ENCODE data around the gene CTRB1. TPM values are rescaled to one million over a fixed set of nuclear protein-coding genes. Genes with fewer than 3 reads are reported as not detected.

CTRB1 gene
- total RNA-seq, 1 donor = not detected

GRCh38 chr16:75248536-75249380 lies 30.0 kb downstream of the CTRB1 start:
- DNase-seq (ENCODE audit: low read depth) = no peak
- no peak overlapping the region for H3K4me3 ChIP-seq (ENCODE audit: low read depth, low read length)
- TF ChIP-seq CTCF (IDR thresholded peaks at IDR 0.05; ENCODE audit: insufficient read depth, low read length) = no peak

- no peak for DNase-seq (ENCODE audit: low read depth)
These were observed 30.7 kb downstream of the CTRB1 start for GRCh38 chr16:75249441-75249840.

DNA sequence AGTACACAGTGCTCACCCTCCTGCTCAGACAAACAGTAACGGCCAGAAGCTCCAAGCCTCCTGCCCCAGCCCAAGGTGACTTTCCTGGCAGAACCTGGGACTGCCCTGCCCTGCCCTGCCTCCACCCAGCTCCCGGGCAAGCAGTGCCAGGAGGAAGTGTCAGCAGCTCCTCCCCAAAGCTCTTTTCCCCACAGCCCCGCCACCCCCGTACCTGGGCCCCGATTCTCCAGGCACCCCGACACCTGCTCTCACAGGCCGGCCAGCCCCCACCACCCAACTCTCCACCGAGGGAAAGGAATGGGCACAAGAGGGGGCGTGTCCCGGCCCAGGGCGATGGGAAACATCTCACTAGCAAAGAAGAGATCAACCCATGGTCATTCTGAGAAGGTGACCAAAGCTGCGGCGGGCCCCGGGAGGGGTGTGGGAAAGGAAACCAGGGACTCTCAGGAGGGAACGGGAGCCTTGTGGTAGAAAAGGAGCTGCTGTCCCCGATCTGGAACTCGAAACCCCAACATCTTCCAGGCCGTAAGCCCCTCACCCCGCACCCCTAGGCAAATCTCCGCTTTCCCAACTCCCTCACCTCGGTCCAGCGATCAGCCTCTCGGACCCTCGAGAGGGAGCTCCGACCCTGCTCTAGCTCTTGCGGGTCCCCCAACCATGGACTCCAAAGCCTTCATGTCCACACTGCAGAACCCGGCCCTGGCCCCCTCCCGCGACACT lies 31.5 kb downstream of the CTRB1 start:
- H3K4me3 ChIP-seq (ENCODE audit: low read depth, low read length) = peak overlapping the region; percentile 76
- no peak for TF ChIP-seq CTCF (IDR thresholded peaks at IDR 0.05; ENCODE audit: insufficient read depth, low read length)
- DNase-seq (ENCODE audit: low read depth) = no peak

More at GRCh38 chr16:75249441-75249840, 30.7 kb downstream of the CTRB1 start:
- H3K4me3 ChIP-seq (ENCODE audit: low read depth, low read length) = no peak overlapping the region
- TF ChIP-seq CTCF (IDR thresholded peaks at IDR 0.05; ENCODE audit: insufficient read depth, low read length) = no peak

DNA sequence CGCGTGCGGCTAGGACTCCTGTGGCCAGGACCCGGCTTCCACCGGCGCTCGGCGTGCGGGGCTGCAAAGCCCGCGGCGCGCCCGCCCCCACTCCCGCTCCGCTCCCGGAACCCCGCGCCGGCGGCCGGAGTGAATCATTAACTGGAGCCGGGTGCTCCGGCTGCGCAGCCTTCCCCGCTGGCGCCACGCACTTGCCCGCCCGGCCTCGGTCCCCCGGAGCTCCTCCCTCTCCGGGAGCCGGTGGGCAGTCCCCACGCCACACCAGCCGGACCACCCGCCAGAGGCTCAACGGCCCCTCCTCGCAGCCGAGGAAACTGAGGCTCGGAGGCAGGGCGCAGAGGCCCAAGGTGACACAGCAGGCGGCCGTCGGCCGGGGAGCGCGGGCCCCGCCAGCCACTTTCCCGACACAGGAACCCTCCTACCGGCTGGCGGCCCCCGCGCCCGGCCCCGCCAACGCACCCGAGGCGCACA lies 32.1 kb downstream of the CTRB1 start:
- DNase-seq (ENCODE audit: low read depth) = no peak
- peak overlapping the region; percentile 76 for H3K4me3 ChIP-seq (ENCODE audit: low read depth, low read length)
- TF ChIP-seq CTCF (IDR thresholded peaks at IDR 0.05; ENCODE audit: insufficient read depth, low read length) = no peak

GRCh38 chr16:75251280-75252048 lies 32.7 kb downstream of the CTRB1 start, which contains the start of gene BCAR1:
BCAR1 (minus strand) TSS chr16:75251624; CDS start chr16:75251482, 142 bp downstream.
- TF ChIP-seq CTCF (IDR thresholded peaks at IDR 0.05; ENCODE audit: insufficient read depth, low read length) = no peak
- H3K4me3 ChIP-seq (ENCODE audit: low read depth, low read length) = peak within 1 kb of the TSS; percentile 76
- DNase-seq (ENCODE audit: low read depth) = peak; percentile 87
